IPS DF 6.9 (cell line): ENCODE data around the gene RTF2.
A peak's percentile ranks its signal among the peaks of the same experiment; 100 is the strongest.

Experiments used
- DNase-seq: peaks from one replicate; pipeline ENCODE4 v3.0.0-alpha.2; 2013; ENCODE audit warnings: low read depth, low spot score
- H3K27ac ChIP-seq: one replicate; pipeline ENCODE4 v1.5.1; 2013; ENCODE audit warnings: low read length, control low read depth
- H3K27me3 ChIP-seq: 2 replicates; pipeline ENCODE4 v1.6.1; 2013; ENCODE audit warnings: mild to moderate bottlenecking, low read length; ENCODE audit not compliant: control insufficient read depth, insufficient read depth
- H3K36me3 ChIP-seq: 2 replicates; pipeline ENCODE4 v1.6.1; 2013; ENCODE audit warnings: low read length; ENCODE audit not compliant: control insufficient read depth, insufficient read depth
- H3K4me1 ChIP-seq: 2 replicates; pipeline ENCODE4 v1.6.1; 2013; ENCODE audit warnings: low read length; ENCODE audit not compliant: control insufficient read depth, insufficient read depth
- H3K4me3 ChIP-seq: 2 replicates; pipeline ENCODE4 v1.5.1; 2013; ENCODE audit warnings: mild to moderate bottlenecking, low read length
- H3K9me3 ChIP-seq: 2 replicates; pipeline ENCODE4 v1.6.1; 2013; ENCODE audit warnings: low read length, inconsistent platforms; ENCODE audit not compliant: control insufficient read depth, insufficient read depth
- WGBS: extraction: QIAGEN DNeasy Blood & Tissue Kit; methylation state at CpG from one replicate; pipeline ENCODE4 v1.1.7; 2013; ENCODE audit warnings: mixed read lengths, missing lambda C conversion rate; ENCODE audit not compliant: insufficient read length, insufficient coverage; 5-methylcytosine and 5-hydroxymethylcytosine counted together

Gene RTF2

DNA sequence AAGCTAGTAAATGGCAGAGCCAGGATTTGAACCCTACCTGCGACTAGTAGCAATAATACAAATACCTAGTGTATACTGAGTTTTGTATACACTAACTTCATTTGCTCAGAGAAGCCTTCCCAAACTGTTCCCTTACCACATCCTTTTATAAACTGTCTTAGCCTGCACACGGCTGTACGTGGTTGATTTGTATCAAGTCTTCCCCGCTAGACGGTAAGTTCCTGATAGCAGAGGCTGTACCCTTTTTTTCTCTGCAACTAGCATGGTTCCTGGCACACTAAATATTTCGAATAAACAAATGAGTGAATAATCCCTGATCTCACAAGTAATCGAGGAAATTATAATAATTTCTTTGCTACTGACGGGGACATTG lies 636 bp downstream of the RTF2 start:
- Histone ChIP-seq H3K4me3 (peak overlapping the region; percentile 71; the same call in 1 of the 2 replicates), H3K27ac (no peak overlapping the region), H3K36me3 (0 out of 2 replicates have a peak, but pooled peaks cover 6% of the 10 kb centered on the region), H3K27me3 (no peaks in the 10 kb centered on the region), H3K9me3 (no peaks in the 10 kb centered on the region), H3K4me1 (no peaks in the 10 kb centered on the region)
- WGBS, result no CpG with 5 or more reads among the region's 8 CpGs
- no peak for DNase-seq

GRCh38 chr20:56483970-56484369 lies 15.5 kb downstream of the RTF2 start:
- peaks cover 10% of the 10 kb centered on the region for H3K36me3 ChIP-seq
- H3K9me3 ChIP-seq, result no peaks in the 10 kb centered on the region
- no peaks in the 10 kb centered on the region for H3K4me1 ChIP-seq
- H3K27ac ChIP-seq, result no peak overlapping the region
- no peak overlapping the region for H3K4me3 ChIP-seq
- no CpG with 5 or more reads among the region's 7 CpGs for WGBS
- no peak for DNase-seq
- H3K27me3 ChIP-seq, result no peaks in the 10 kb centered on the region

GRCh38 chr20:56487216-56487615 lies 18.8 kb downstream of the RTF2 start:
- Histone ChIP-seq H3K36me3 (peaks cover 10% of the 10 kb centered on the region), H3K27ac (no peak overlapping the region), H3K4me3 (no peak overlapping the region), H3K4me1 (no peaks in the 10 kb centered on the region), H3K27me3 (no peaks in the 10 kb centered on the region), H3K9me3 (no peaks in the 10 kb centered on the region)
- DNase-seq, result no peak
- no CpG with 5 or more reads among the region's 11 CpGs for WGBS

- DNase-seq, result no peak
- WGBS, result no CpG with 5 or more reads among the region's 5 CpGs
- no peaks in the 10 kb centered on the region for H3K9me3 ChIP-seq
- no peak overlapping the region for H3K27ac ChIP-seq
- H3K27me3 ChIP-seq, result no peaks in the 10 kb centered on the region
- peaks cover 10% of the 10 kb centered on the region for H3K36me3 ChIP-seq
- H3K4me3 ChIP-seq, result no peak overlapping the region
- no peaks in the 10 kb centered on the region for H3K4me1 ChIP-seq
These were observed 20.1 kb downstream of the RTF2 start for GRCh38 chr20:56488566-56488965.

DNA sequence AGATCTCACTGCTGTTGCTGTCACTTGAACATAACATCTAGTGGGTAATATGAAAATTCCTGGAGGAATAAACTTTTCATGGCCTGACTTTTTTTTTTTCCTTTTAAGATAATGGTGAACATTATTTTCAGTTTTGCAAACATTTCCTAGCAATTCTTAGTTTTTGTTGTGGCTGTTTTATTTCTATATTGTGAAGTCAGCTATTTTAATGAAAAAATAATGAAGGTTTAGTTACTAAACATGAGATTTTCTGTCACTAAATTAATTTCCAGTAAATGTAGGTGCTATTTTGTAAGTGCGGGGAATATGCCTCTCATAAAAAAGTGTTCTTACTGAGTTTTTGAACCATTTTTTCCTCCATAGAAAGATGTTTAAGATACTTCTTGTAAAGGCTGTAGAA lies 32.7 kb downstream of the RTF2 start:
- no peak for DNase-seq
- no peaks in the 10 kb centered on the region for H3K36me3 ChIP-seq
- no CpG with 5 or more reads among the region's 1 CpG for WGBS

DNA sequence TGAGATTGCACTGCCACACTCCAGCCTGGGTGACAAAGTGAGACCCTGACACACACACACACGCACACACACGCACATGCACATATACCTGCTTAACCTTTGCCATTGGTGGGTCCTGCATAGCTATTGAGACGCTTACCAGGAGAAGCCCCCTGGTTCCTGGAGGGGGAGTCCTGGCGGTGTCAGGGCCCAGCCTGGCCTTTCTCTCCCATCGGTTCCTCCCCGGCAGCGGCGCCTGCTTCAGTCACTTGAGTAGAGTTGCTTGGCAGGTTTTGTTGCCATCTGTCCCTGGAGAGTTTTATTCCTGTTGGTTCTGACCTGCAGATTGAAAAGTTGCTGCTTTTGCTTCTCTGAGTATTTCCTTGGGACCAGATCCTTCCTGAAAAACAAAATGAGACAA lies 35.5 kb downstream of the RTF2 start:
- no peak overlapping the region for H3K4me3 ChIP-seq
- no peak overlapping the region for H3K27ac ChIP-seq
- no peaks in the 10 kb centered on the region for H3K4me1 ChIP-seq
- H3K27me3 ChIP-seq, result no peaks in the 10 kb centered on the region
- no peaks in the 10 kb centered on the region for H3K9me3 ChIP-seq
- no peak for DNase-seq
- no CpG with 5 or more reads among the region's 8 CpGs for WGBS
- no peaks in the 10 kb centered on the region for H3K36me3 ChIP-seq

More for the DNA sequence above, 32.7 kb downstream of the RTF2 start:
- H3K4me1 ChIP-seq, result no peaks in the 10 kb centered on the region
- no peaks in the 10 kb centered on the region for H3K27me3 ChIP-seq
- H3K4me3 ChIP-seq, result no peak overlapping the region
- H3K27ac ChIP-seq, result no peak overlapping the region
- H3K9me3 ChIP-seq, result no peaks in the 10 kb centered on the region

- no peaks in the 10 kb centered on the region for H3K27me3 ChIP-seq
- no peaks in the 10 kb centered on the region for H3K9me3 ChIP-seq
- no peaks in the 10 kb centered on the region for H3K4me1 ChIP-seq
- H3K36me3 ChIP-seq, result no peaks in the 10 kb centered on the region
- no CpG with 5 or more reads among the region's 9 CpGs for WGBS
- no peak for DNase-seq
- no peak overlapping the region for H3K4me3 ChIP-seq
- no peak overlapping the region for H3K27ac ChIP-seq
These were observed 36.1 kb downstream of the RTF2 start for GRCh38 chr20:56504373-56505005.

DNA sequence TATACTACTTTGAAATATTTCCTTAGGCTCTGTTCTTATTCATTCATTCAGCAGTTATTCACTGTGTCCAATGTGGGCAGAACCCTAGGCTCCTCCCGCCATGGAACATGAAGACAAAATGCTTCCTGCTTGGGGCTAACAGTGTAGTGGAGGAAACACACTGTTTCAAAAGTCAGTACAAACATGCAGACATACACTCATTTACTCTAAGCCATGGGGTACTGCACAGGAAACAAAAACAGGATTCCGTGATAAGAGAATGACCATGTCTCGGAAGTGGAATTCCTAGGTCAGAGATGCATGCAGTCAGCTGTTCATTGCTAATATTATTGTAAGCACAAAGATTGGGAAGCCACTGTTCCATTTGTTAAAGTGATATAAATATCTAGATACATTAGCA lies 37.7 kb downstream of the RTF2 start:
- Histone ChIP-seq H3K4me3 (no peak overlapping the region), H3K36me3 (no peaks in the 10 kb centered on the region), H3K4me1 (no peaks in the 10 kb centered on the region), H3K27me3 (no peaks in the 10 kb centered on the region), H3K27ac (no peak overlapping the region), H3K9me3 (no peaks in the 10 kb centered on the region)
- WGBS, result no CpG with 5 or more reads among the region's 3 CpGs
- no peak for DNase-seq

DNA sequence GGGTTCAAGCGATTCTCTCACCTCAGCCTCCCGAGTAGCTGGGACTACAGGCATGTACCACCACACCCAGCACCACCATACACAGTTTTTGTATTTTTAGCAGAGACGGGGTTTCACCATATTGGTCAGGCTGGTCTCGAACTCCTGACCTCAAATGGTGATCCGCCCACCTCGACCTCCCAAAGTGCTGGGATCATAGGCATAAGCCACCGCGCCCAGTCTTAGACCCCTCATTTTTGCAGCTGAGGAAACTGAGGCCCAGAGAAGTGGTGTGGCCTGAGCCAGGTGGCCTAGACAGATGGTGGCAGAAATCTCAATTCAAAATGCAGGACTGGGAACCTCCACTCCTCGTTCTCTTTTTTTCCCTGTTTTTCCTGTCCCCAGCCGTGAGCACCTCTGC lies 43.5 kb downstream of the RTF2 start:
- Histone ChIP-seq H3K9me3 (no peaks in the 10 kb centered on the region), H3K36me3 (no peaks in the 10 kb centered on the region), H3K4me3 (no peak overlapping the region), H3K27ac (no peak overlapping the region), H3K4me1 (no peaks in the 10 kb centered on the region), H3K27me3 (no peaks in the 10 kb centered on the region)
- no CpG with 5 or more reads among the region's 10 CpGs for WGBS
- DNase-seq, result no peak

DNA sequence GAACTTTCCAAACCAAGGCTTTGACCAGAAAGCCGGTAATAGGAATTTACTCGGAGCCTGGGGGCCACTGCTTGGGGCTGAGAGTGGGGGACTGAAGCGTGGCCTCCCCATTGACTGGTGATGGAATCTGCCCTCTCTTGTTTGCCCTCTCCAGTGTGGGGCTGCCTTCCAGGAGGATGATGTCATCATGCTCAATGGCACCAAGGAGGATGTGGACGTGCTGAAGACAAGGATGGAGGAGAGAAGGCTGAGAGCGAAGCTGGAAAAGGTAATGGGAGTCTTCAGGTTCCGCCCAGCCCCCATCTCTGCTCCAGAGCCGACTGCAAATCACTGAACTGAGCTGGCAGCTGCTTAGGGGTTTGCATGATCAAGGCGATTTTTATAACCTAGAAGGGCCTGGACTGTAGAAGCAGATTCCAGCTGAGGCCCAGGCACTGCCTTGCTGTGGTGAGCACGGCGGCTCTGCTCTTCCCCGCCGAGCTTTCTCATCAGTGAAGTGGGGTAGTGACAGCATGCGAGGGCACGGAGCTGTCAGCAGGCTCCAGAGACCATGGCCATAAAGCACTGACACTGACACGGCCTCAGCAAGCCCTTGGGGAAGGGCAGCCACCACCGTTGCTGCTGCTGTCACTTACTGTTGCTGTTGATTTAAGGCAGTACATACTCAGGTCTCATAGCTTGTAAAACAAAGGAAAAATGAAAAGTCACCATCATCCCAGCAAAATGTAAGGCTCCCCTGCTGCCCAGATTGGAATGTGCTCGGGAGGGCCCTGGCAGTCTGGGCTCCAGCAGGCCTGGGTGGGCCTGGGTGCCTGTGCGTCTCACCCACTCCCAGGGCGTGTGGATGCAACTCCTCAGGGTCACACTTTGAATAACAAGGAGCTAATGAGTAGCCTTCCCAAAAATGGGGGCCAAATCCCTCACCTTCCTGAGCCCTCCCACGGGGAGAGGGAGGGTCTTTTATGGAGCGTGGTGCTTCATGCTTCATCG lies 45.0 kb downstream of the RTF2 start:
- no peak for DNase-seq
- H3K9me3 ChIP-seq, result no peaks in the 10 kb centered on the region; the same call in 1 of the 2 replicates
- no peaks in the 10 kb centered on the region for H3K4me1 ChIP-seq
- H3K36me3 ChIP-seq, result peaks cover 6% of the 10 kb centered on the region; the same call in 1 of the 2 replicates
- no peak overlapping the region for H3K27ac ChIP-seq
- no peak overlapping the region for H3K4me3 ChIP-seq
- WGBS, result no CpG with 5 or more reads among the region's 22 CpGs
- no peaks in the 10 kb centered on the region for H3K27me3 ChIP-seq
